ENCODE measurements around the gene PDSS1.

PDSS1 gene

DNA sequence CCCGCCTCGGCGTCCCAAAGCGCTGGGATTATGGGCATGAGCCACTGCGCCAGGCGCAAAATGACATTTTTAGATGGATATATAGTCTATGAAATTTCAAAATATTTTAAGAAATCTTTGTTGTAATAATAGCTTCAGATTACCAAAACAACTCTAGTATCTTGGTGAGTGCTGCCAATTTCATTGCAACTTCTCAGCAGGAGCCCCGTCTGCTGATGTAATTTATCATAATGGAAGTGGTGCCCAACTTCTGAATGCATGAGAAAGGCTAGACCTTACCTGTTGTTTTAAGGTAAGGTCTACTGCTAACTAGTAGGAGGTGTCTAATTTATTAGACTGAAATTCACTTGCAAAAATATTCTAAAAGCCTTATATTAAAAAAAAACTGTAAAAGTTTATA lies 20.0 kb downstream of the PDSS1 start:
- Histone ChIP-seq H3K4me1 (no peaks in the 10 kb centered on the region), H3K4me2 (no peak overlapping the region), H3K4me3 (no peak overlapping the region), H3K27me3 (no peaks in the 10 kb centered on the region), H3K36me3 (peaks cover 91% of the 10 kb centered on the region), H4K20me1 (peaks cover 10% of the 10 kb centered on the region; the same call in 1 of the 2 replicates), H3K27ac (no peak overlapping the region), H3K9me3 (no peaks in the 10 kb centered on the region), H3K9ac (no peak overlapping the region)
- no peak for TF ChIP-seq Cebpa-rat (IDR thresholded peaks at IDR 0.05)

- H4K20me1 ChIP-seq: peaks cover 14% of the 10 kb centered on the region; the same call in 1 of the 2 replicates
- H3K4me1 ChIP-seq: no peaks in the 10 kb centered on the region
- TF ChIP-seq Cebpa-rat (IDR thresholded peaks at IDR 0.05): no peak
- H3K27ac ChIP-seq: no peak overlapping the region
- no peaks in the 10 kb centered on the region for H3K9me3 ChIP-seq
- no peak overlapping the region for H3K4me3 ChIP-seq
- no peaks in the 10 kb centered on the region for H3K27me3 ChIP-seq
- no peak overlapping the region for H3K4me2 ChIP-seq
- peaks cover 95% of the 10 kb centered on the region for H3K36me3 ChIP-seq
- H3K9ac ChIP-seq: no peak overlapping the region
These were observed 24.1 kb downstream of the PDSS1 start for GRCh38 chr10:26721561-26721960.

DNA sequence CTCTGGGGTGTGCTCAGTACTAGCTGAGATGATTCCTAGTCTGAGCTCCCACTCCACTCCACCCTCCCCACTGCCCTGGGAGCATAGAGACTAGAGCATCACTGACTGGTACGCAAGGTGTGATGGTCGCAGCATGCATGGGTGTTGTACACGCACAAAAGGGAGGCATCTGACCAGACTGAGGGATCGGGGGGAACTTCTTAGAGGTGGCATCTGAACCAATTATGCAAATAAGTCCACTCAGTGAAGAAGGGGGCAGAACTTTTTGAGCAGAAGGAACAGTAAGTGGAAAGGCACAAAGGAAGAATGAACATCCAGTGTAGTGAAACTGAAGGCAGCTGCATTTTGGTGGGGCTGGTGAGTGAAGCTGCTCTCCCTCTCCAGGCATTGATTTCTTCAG lies 25.5 kb downstream of the PDSS1 start:
- H3K27me3 ChIP-seq: no peaks in the 10 kb centered on the region
- H3K4me2 ChIP-seq: no peak overlapping the region
- peaks cover 10% of the 10 kb centered on the region; the same call in 1 of the 2 replicates for H4K20me1 ChIP-seq
- no peak overlapping the region for H3K27ac ChIP-seq
- no peak overlapping the region for H3K9ac ChIP-seq
- no peaks in the 10 kb centered on the region for H3K9me3 ChIP-seq
- H3K36me3 ChIP-seq: peaks cover 96% of the 10 kb centered on the region
- TF ChIP-seq Cebpa-rat (IDR thresholded peaks at IDR 0.05): no peak
- H3K4me3 ChIP-seq: no peak overlapping the region
- H3K4me1 ChIP-seq: no peaks in the 10 kb centered on the region

DNA sequence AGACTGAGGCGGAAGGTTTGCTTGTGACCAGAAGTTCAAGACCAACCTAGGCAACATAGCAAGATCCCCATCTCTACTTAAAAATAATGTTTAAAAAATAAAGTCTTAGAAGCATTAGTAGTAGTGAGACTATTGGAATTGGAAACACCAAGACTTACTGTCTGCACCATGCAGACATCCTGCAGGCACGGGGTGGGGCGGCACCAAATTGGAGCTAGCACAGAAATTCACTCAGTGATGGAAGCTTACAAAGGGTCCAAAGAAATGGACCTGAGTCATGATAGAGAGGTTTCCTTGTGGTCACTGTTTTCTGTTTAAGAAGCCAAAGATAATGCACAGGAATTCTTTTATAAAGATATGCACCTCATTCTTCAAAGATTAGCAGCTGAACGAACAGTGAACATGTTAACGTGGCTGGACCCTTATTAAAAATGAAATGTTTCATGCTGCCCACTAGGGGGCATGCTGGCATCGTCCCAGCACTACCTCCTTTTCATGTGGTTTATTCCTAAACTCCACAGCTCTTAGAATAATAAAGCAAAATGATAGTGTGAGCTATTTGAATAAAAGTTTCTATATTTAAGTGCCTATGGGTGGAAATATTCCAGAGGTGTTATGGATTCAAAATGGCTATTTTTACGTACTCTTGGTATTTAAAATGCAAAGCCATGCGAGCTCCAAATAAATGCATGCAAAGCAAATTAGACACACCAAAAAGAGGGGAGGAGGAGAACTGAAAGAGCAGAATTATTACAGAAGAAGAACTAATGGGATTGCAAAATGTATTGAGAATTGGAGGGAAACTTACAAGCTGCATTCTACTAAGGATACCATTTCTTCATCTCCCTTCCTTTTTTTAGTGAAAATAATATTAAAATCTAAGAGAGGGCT lies 28.6 kb downstream of the PDSS1 start:
- H3K9me3 ChIP-seq: no peaks in the 10 kb centered on the region
- no peaks in the 10 kb centered on the region for H3K27me3 ChIP-seq
- no peak for TF ChIP-seq Cebpa-rat (IDR thresholded peaks at IDR 0.05)
- no peak overlapping the region for H3K9ac ChIP-seq
- H3K4me3 ChIP-seq: no peak overlapping the region
- H3K36me3 ChIP-seq: peaks cover 96% of the 10 kb centered on the region
- no peaks in the 10 kb centered on the region for H3K4me1 ChIP-seq
- peaks cover 10% of the 10 kb centered on the region; the same call in 1 of the 2 replicates for H4K20me1 ChIP-seq
- H3K27ac ChIP-seq: no peak overlapping the region
- H3K4me2 ChIP-seq: no peak overlapping the region

DNA sequence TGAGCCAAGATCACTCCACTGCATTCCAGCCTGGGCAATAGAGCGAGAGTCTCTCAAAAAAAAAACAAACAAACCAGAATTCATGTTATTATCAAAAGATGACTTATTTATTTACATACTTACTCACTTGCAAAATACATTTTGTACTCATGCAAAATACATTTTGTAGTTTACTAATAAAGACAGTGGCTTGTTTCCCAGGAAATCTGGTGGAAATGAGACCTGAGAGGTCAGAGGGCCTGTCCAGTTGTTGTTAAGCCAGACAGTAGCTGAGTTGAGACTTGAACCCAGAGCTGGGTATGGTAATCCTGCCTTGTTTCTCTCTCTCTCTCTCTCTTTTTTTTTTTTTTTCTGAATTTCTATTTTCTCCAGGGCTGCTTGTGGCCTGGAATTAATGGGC lies 29.5 kb downstream of the PDSS1 start:
- TF ChIP-seq Cebpa-rat (IDR thresholded peaks at IDR 0.05): no peak
- H3K4me1 ChIP-seq: no peaks in the 10 kb centered on the region
- H3K9me3 ChIP-seq: no peaks in the 10 kb centered on the region
- H3K4me3 ChIP-seq: no peak overlapping the region
- peaks cover 97% of the 10 kb centered on the region for H3K36me3 ChIP-seq
- H3K27me3 ChIP-seq: no peaks in the 10 kb centered on the region
- no peak overlapping the region for H3K9ac ChIP-seq
- H4K20me1 ChIP-seq: peaks cover 4% of the 10 kb centered on the region; the same call in 1 of the 2 replicates
- H3K4me2 ChIP-seq: no peak overlapping the region
- no peak overlapping the region for H3K27ac ChIP-seq

- no peak overlapping the region for H3K4me3 ChIP-seq
- H4K20me1 ChIP-seq: peaks cover 4% of the 10 kb centered on the region; the same call in 1 of the 2 replicates
- H3K4me2 ChIP-seq: no peak overlapping the region
- H3K9me3 ChIP-seq: no peaks in the 10 kb centered on the region
- no peak overlapping the region for H3K27ac ChIP-seq
- no peak for TF ChIP-seq Cebpa-rat (IDR thresholded peaks at IDR 0.05)
- H3K36me3 ChIP-seq: peaks cover 97% of the 10 kb centered on the region
- H3K9ac ChIP-seq: no peak overlapping the region
- H3K4me1 ChIP-seq: no peaks in the 10 kb centered on the region
- H3K27me3 ChIP-seq: no peaks in the 10 kb centered on the region
These were observed 31.5 kb downstream of the PDSS1 start for GRCh38 chr10:26728957-26729356.

DNA sequence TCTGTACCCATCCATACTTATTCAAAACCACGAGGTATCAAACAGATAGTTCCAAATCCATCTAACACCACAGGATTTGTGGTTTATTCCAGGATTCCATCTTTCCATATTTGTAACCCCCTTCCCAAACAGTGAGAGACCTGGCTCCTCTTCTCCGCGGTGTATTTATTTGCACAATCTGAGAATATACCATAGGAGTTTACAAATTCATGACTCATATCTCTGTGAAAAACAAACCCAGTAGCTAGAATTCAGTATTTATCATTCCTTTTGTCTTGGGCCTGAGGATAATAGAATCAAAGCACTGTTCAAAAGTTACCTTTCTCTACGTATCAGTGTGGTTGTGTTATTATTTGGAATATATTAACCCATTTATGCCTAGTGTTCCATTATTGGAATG lies 31.9 kb downstream of the PDSS1 start:
- Histone ChIP-seq H3K4me1 (no peaks in the 10 kb centered on the region), H3K9ac (no peak overlapping the region), H3K4me2 (no peak overlapping the region), H3K9me3 (no peaks in the 10 kb centered on the region), H3K27ac (no peak overlapping the region), H3K4me3 (no peak overlapping the region), H4K20me1 (peaks cover 4% of the 10 kb centered on the region; the same call in 1 of the 2 replicates), H3K27me3 (no peaks in the 10 kb centered on the region), H3K36me3 (peaks cover 97% of the 10 kb centered on the region)
- no peak for TF ChIP-seq Cebpa-rat (IDR thresholded peaks at IDR 0.05)

- no peaks in the 10 kb centered on the region for H3K4me1 ChIP-seq
- H3K4me3 ChIP-seq: no peak overlapping the region
- no peaks in the 10 kb centered on the region for H3K27me3 ChIP-seq
- no peak overlapping the region for H3K9ac ChIP-seq
- no peak for TF ChIP-seq Cebpa-rat (IDR thresholded peaks at IDR 0.05)
- no peaks in the 10 kb centered on the region for H3K9me3 ChIP-seq
- no peak overlapping the region for H3K27ac ChIP-seq
- peaks cover 4% of the 10 kb centered on the region; the same call in 1 of the 2 replicates for H4K20me1 ChIP-seq
- peaks cover 97% of the 10 kb centered on the region for H3K36me3 ChIP-seq
- H3K4me2 ChIP-seq: no peak overlapping the region
These were observed 33.1 kb downstream of the PDSS1 start for GRCh38 chr10:26730552-26730951.

GRCh38 chr10:26733750-26734568 lies 36.5 kb downstream of the PDSS1 start:
- Histone ChIP-seq H3K4me1 (peaks cover 8% of the 10 kb centered on the region), H3K36me3 (peaks cover 100% of the 10 kb centered on the region), H3K27ac (no peak overlapping the region)

GRCh38 chr10:26735435-26735834 lies 37.9 kb downstream of the PDSS1 start:
- H3K27ac ChIP-seq: no peak overlapping the region
- no peak for TF ChIP-seq Cebpa-rat (IDR thresholded peaks at IDR 0.05)
- H3K4me1 ChIP-seq: peaks cover 22% of the 10 kb centered on the region
- H3K4me2 ChIP-seq: no peak overlapping the region
- H3K9me3 ChIP-seq: no peaks in the 10 kb centered on the region
- H4K20me1 ChIP-seq: no peaks in the 10 kb centered on the region; the same call in 1 of the 2 replicates
- peaks cover 98% of the 10 kb centered on the region for H3K36me3 ChIP-seq
- H3K27me3 ChIP-seq: no peaks in the 10 kb centered on the region
- no peak overlapping the region for H3K4me3 ChIP-seq
- H3K9ac ChIP-seq: no peak overlapping the region

More at GRCh38 chr10:26733750-26734568, 36.5 kb downstream of the PDSS1 start:
- Histone ChIP-seq H3K27me3 (no peaks in the 10 kb centered on the region), H3K4me2 (no peak overlapping the region), H3K9me3 (no peaks in the 10 kb centered on the region), H3K9ac (no peak overlapping the region), H4K20me1 (no peaks in the 10 kb centered on the region; the same call in 1 of the 2 replicates), H3K4me3 (no peak overlapping the region)
- no peak for TF ChIP-seq Cebpa-rat (IDR thresholded peaks at IDR 0.05)
